Measurements from ENCODE around the gene PPP3CA.

PPP3CA gene

DNA sequence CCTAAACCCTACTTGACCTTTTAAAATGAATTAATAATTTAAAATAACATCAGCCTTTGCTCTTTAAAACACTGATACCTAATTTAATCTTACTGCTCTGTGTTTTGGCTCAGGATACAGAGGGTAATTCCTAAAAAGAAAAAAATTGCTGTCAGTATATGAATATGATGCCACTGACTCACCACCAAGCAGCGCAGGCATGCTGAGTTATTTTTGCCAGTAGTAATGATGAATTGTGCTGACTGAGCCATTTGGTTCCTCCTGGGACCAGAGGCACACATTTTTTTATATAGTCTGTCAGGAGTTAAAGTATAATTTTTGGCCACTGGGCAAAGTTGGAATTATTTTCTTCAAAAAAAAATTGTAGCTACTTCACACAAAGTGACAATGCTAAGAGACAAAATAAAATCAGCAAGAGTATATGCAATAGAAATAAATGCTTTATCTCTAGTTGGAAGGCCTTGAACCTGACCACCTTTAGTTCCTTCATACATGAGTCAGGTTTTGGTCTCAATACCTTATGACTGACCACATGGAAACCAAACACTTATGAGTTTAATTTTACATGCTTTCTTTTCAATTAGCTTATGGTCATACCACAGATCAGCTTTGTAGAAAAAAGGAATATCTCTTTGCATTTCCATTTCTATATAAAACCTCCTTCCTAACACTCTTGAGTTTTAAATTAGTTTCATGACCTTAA, 115.1 kb downstream of the PPP3CA start:
- no peak overlapping the region for H3K4me2 ChIP-seq (ENCODE audit: low read length)
- H3K4me3 ChIP-seq (ENCODE audit: low read depth, low read length), result no peak overlapping the region
- H2AFZ ChIP-seq, result no peak overlapping the region
- H3K27me3 ChIP-seq (ENCODE audit: control insufficient read depth, insufficient read depth, low read length), result no peaks in the 10 kb centered on the region
- no peaks in the 10 kb centered on the region for H3K79me2 ChIP-seq
- H3K9ac ChIP-seq, result no peak overlapping the region
- H3K36me3 ChIP-seq (ENCODE audit: control insufficient read depth, insufficient read depth, low read length), result no peaks in the 10 kb centered on the region
- no peaks in the 10 kb centered on the region for H3K9me3 ChIP-seq (ENCODE audit: control insufficient read depth, low read length)
- no peak for TF ChIP-seq CTCF (IDR thresholded peaks at IDR 0.05)
- H3K27ac ChIP-seq, result no peak overlapping the region
- no peaks in the 10 kb centered on the region for H3K4me1 ChIP-seq

DNA sequence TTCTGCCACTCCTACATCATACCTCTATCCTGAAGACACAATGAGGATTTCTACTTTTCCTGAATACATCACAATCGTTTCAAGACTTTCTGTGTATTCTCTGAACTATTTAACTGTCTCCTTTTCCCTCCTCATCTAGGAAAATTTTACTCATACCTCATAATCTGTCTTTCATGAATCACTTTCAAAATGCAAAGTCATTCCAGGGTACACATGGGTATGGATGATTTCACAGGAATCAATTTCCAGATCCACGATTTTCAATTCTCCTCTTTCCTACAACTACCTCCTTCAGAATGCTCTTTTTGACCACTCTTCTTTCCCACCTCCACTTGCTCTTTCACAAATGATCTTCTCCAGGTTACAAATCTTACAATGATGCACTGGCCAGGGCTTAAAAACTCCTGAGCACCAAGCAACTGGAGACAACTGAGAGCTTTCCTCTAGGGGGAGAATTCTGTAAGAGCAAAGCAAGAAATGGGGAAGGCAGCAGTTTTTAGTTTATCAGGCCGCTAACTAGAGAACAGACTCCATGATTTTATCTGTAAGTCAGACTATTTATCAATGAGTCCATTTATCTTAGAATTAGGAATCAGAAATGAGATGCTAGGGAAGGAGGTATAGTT, 116.4 kb downstream of the PPP3CA start:
- no peak for TF ChIP-seq CTCF (IDR thresholded peaks at IDR 0.05)
- Histone ChIP-seq H3K79me2 (no peaks in the 10 kb centered on the region), H2AFZ (no peak overlapping the region), H3K4me2 (ENCODE audit: low read length) (no peak overlapping the region), H3K9me3 (ENCODE audit: control insufficient read depth, low read length) (no peaks in the 10 kb centered on the region), H3K9ac (no peak overlapping the region), H3K4me3 (ENCODE audit: low read depth, low read length) (no peak overlapping the region), H3K27me3 (ENCODE audit: control insufficient read depth, insufficient read depth, low read length) (no peaks in the 10 kb centered on the region), H3K4me1 (no peaks in the 10 kb centered on the region), H3K36me3 (ENCODE audit: control insufficient read depth, insufficient read depth, low read length) (no peaks in the 10 kb centered on the region), H3K27ac (no peak overlapping the region)

GRCh38 chr4:101229116-101229515, 118.2 kb downstream of the PPP3CA start:
- H3K4me3 ChIP-seq (ENCODE audit: low read depth, low read length), result no peak overlapping the region
- H3K27ac ChIP-seq, result no peak overlapping the region
- H3K9me3 ChIP-seq (ENCODE audit: control insufficient read depth, low read length), result no peaks in the 10 kb centered on the region
- no peak for TF ChIP-seq CTCF (IDR thresholded peaks at IDR 0.05)
- no peaks in the 10 kb centered on the region for H3K36me3 ChIP-seq (ENCODE audit: control insufficient read depth, insufficient read depth, low read length)
- no peaks in the 10 kb centered on the region for H3K4me1 ChIP-seq
- H2AFZ ChIP-seq, result no peak overlapping the region
- no peaks in the 10 kb centered on the region for H3K27me3 ChIP-seq (ENCODE audit: control insufficient read depth, insufficient read depth, low read length)
- H3K79me2 ChIP-seq, result no peaks in the 10 kb centered on the region
- no peak overlapping the region for H3K4me2 ChIP-seq (ENCODE audit: low read length)
- no peak overlapping the region for H3K9ac ChIP-seq

DNA sequence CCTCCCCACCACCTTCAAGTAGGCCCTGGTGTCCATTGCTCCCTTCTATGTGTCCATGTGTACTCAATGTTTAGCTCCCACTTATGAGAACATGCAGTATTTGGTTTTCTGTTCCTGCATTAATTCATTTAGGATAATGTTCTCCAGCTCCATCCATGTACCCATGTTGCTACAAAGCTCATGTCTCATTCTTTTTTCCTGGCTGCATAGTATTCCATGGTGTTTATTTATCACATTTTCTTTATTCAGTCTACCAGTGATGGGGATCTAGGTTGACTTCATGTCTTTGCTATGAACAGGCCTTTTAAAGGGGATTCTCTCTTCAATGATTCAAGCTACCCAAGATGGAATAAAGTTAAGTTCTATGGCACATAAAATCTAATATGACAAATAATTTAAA, 119.6 kb downstream of the PPP3CA start:
- Histone ChIP-seq H2AFZ (no peak overlapping the region), H3K4me2 (ENCODE audit: low read length) (no peak overlapping the region), H3K4me1 (no peaks in the 10 kb centered on the region), H3K79me2 (no peaks in the 10 kb centered on the region), H3K36me3 (ENCODE audit: control insufficient read depth, insufficient read depth, low read length) (no peaks in the 10 kb centered on the region), H3K9ac (no peak overlapping the region), H3K27me3 (ENCODE audit: control insufficient read depth, insufficient read depth, low read length) (no peaks in the 10 kb centered on the region), H3K27ac (no peak overlapping the region), H3K9me3 (ENCODE audit: control insufficient read depth, low read length) (no peaks in the 10 kb centered on the region), H3K4me3 (ENCODE audit: low read depth, low read length) (no peak overlapping the region)
- TF ChIP-seq CTCF (IDR thresholded peaks at IDR 0.05), result no peak
